GM12878 (cell line): ENCODE results near the gene NBPF1. TPM values are rescaled to one million over a fixed set of nuclear protein-coding genes. Genes with fewer than 3 reads are reported as not detected.
"Not testable (repeated sequence)": the region's sequence is repeated elsewhere in the genome, so short reads cannot be mapped to it uniquely, and the experiment has no call there.

Source experiments
- ATAC-seq: fragments of 200-7000 bp; cut with Tn5 transposase; 3 replicates; pipeline ENCODE4 v1.9.1; 2020; ENCODE audit warnings: mild to moderate bottlenecking, moderate library complexity
- BruUV-seq: library from RNA; stranded (reverse); fragments of 400-500 nt; replicated peaks from 2 replicates; lab custom pipeline; 2021; lab: Mats Ljungman, UMichigan
- CTCF ChIA-PET: fragments of 300-600 bp; sonication (Branson Sonifier 250); formaldehyde crosslinking; extraction: SDS; loops from one replicate; lab custom pipeline; 2021; ENCODE audit warnings: inconsistent platforms; lab: Yijun Ruan, JAX
- POLR2A ChIA-PET: fragments of 350-600 bp; formaldehyde crosslinking; extraction: SDS; loops from one replicate; lab custom pipeline; 2021; ENCODE audit warnings: inconsistent platforms; lab: Charles Lee
- RAD21 ChIA-PET: fragments of 300-600 bp; sonication (Branson Sonifier 250); formaldehyde crosslinking; loops from one replicate; lab custom pipeline; 2023; ENCODE audit warnings: antibody characterized with exemption; ENCODE audit not compliant: unreplicated experiment; lab: Charles Lee
- SMC1A ChIA-PET: fragments of 300-600 bp; sonication (Branson Sonifier 250); formaldehyde crosslinking; loops from one replicate; lab custom pipeline; 2023; ENCODE audit not compliant: unreplicated experiment, uncharacterized antibody; lab: Charles Lee
- DNase-seq: peaks from one replicate; pipeline ENCODE4 v3.0.0-alpha.2; 2011; ENCODE audit warnings: low read depth, low spot score
- FAIRE-seq: peaks from 3 replicates; lab custom pipeline; 2011; peaks lifted over from hg19 to GRCh38; lab: Jason Lieb, UNC
- H2AFZ ChIP-seq: 2 replicates; pipeline ENCODE4 v1.6.0; 2011; ENCODE audit warnings: low read depth, low read length, control low read depth; ENCODE audit not compliant: control insufficient read depth
- H3K27ac ChIP-seq: 2 replicates; pipeline ENCODE4 v1.5.1; 2011; ENCODE audit warnings: control low read depth; ENCODE audit not compliant: control insufficient read depth, insufficient read depth
- H3K27me3 ChIP-seq, 2 experiments: replicated peaks in 1 of 2; 2 replicates each; pipeline versions ENCODE4 v1.6.0 to v1.6.1; 2011; ENCODE audit warnings: low read length in 1 of 2; ENCODE audit not compliant: control insufficient read depth in 2 of 2, insufficient read depth in 2 of 2
- H3K36me3 ChIP-seq, 2 experiments: 2 replicates each; pipeline ENCODE4 v1.5.1; 2011; ENCODE audit warnings: low read length in 1 of 2; ENCODE audit not compliant: control insufficient read depth in 2 of 2, insufficient read depth in 2 of 2
- H3K4me1 ChIP-seq: 2 replicates; pipeline ENCODE4 v1.6.1; 2011; ENCODE audit warnings: mild to moderate bottlenecking, low read length, moderate library complexity, mixed read lengths; ENCODE audit not compliant: control insufficient read depth, insufficient read depth
- H3K4me2 ChIP-seq: 2 replicates; pipeline ENCODE4 v1.6.0; 2011; ENCODE audit warnings: control low read depth; ENCODE audit not compliant: control insufficient read depth, insufficient read depth
- H3K4me3 ChIP-seq: fragments of 200-600 bp; sonication (generic); 2 replicates; pipeline ENCODE4 v1.5.1; 2016
- H3K79me2 ChIP-seq: 2 replicates; pipeline ENCODE4 v1.6.0; 2011; ENCODE audit warnings: low read length; ENCODE audit not compliant: control insufficient read depth, insufficient read depth
- H3K9ac ChIP-seq: 2 replicates; pipeline ENCODE4 v1.8.0; 2011; ENCODE audit warnings: low read length, control low read depth, mixed read lengths; ENCODE audit not compliant: control insufficient read depth, insufficient read depth
- H3K9me3 ChIP-seq: replicated peaks from 3 replicates; pipeline ENCODE4 v1.5.1; 2011; ENCODE audit warnings: mild to moderate bottlenecking, low read length; ENCODE audit not compliant: control insufficient read depth, insufficient read depth
- H4K20me1 ChIP-seq: 2 replicates; pipeline ENCODE4 v1.6.0; 2011; ENCODE audit not compliant: control insufficient read depth, insufficient read depth
- BACH1 ChIP-seq: fragments of 450-650 bp; IDR thresholded peaks from 2 replicates; pipeline ENCODE4 v1.6.1; 2017; ENCODE audit warnings: mild to moderate bottlenecking, borderline replicate concordance
- BCL11A ChIP-seq: IDR thresholded peaks from 2 replicates; pipeline ENCODE4 v1.6.1; 2011; ENCODE audit warnings: low read depth, low read length
- BHLHE40 ChIP-seq, 2 experiments: fragments of 450-650 bp in 1 of 2; IDR thresholded peaks; 2 replicates each; pipeline ENCODE4 v1.6.1; 2011 to 2017; ENCODE audit warnings: low read depth in 2 of 2, borderline replicate concordance in 1 of 2, improper control_type of control experiment in 1 of 2, low read length in 1 of 2, mild to moderate bottlenecking in 1 of 2
- BMI1 ChIP-seq: fragments of 450-650 bp; IDR thresholded peaks from 2 replicates; pipeline ENCODE4 v1.6.1; 2016; ENCODE audit warnings: mild to moderate bottlenecking, moderate library complexity, borderline replicate concordance
- CBFB ChIP-seq: IDR thresholded peaks from 2 replicates; pipeline ENCODE4 v1.6.1; 2016; ENCODE audit warnings: antibody characterized with exemption, low read depth
- CBX5 ChIP-seq: sonication (generic); IDR thresholded peaks from 2 replicates; pipeline ENCODE4 v1.6.1; 2016; ENCODE audit warnings: low read depth, moderate library complexity, mild to moderate bottlenecking, inconsistent platforms
- CEBPB ChIP-seq, 2 experiments: fragments of 150-350 bp in 1 of 2; IDR thresholded peaks; 2 replicates each; pipeline ENCODE4 v1.6.1; 2012 to 2014; ENCODE audit warnings: low read depth in 2 of 2, low read length in 2 of 2, borderline replicate concordance in 1 of 2, inconsistent platforms in 1 of 2
- CREM ChIP-seq: IDR thresholded peaks from 2 replicates; pipeline ENCODE4 v1.6.1; 2014; ENCODE audit warnings: antibody characterized with exemption, low read depth
- EED ChIP-seq: sonication (generic); IDR thresholded peaks from 2 replicates; pipeline ENCODE4 v1.6.1; 2016; ENCODE audit warnings: antibody characterized with exemption, low read depth
- FOXM1 ChIP-seq: IDR thresholded peaks from 2 replicates; pipeline ENCODE4 v1.6.1; 2012; ENCODE audit warnings: low read depth, mild to moderate bottlenecking, inconsistent platforms, low read length, moderate library complexity
- GABPA ChIP-seq: IDR thresholded peaks from 2 replicates; pipeline ENCODE4 v1.6.1; 2014; ENCODE audit warnings: antibody characterized with exemption, low read depth, mild to moderate bottlenecking, inconsistent platforms
- HCFC1 ChIP-seq: fragments of 150-350 bp; IDR thresholded peaks from 2 replicates; pipeline ENCODE4 v1.6.1; 2014; ENCODE audit warnings: low read length
- HDAC6 ChIP-seq: fragments of 200-600 bp; sonication (generic); IDR thresholded peaks from one replicate; pipeline ENCODE4 v1.8.0; 2017; ENCODE audit warnings: antibody characterized with exemption; ENCODE audit not compliant: unreplicated experiment
- MEF2A ChIP-seq: IDR thresholded peaks from 2 replicates; pipeline ENCODE4 v1.6.1; 2011; ENCODE audit warnings: low read depth, mild to moderate bottlenecking, low read length, moderate library complexity; ENCODE audit not compliant: insufficient read depth
- NFYB ChIP-seq: IDR thresholded peaks from 2 replicates; pipeline ENCODE4 v1.6.1; 2011; ENCODE audit warnings: low read depth, mild to moderate bottlenecking, low read length, improper control_type of control experiment, moderate library complexity; ENCODE audit not compliant: insufficient read depth
- PAX5 ChIP-seq: IDR thresholded peaks from 2 replicates; pipeline ENCODE4 v1.6.1; 2011; ENCODE audit warnings: low read depth, low read length, borderline replicate concordance
- POLR2A ChIP-seq: IDR thresholded peaks from 2 replicates; pipeline ENCODE4 v1.6.1; 2011; ENCODE audit warnings: low read depth, mild to moderate bottlenecking, low read length
- SIX5 ChIP-seq: IDR thresholded peaks from 2 replicates; pipeline ENCODE4 v1.6.1; 2011; ENCODE audit warnings: mild to moderate bottlenecking, low read depth, low read length, moderate library complexity; ENCODE audit not compliant: severe bottlenecking
- SMAD5 ChIP-seq: IDR thresholded peaks from 2 replicates; pipeline ENCODE4 v1.6.1; 2016; ENCODE audit warnings: antibody characterized with exemption, low read depth
- SP1 ChIP-seq: IDR thresholded peaks from one replicate; pipeline ENCODE4 v1.6.1; 2011; ENCODE audit warnings: low read depth, low read length
- TARDBP ChIP-seq: IDR thresholded peaks from 2 replicates; pipeline ENCODE4 v1.6.1; 2016; ENCODE audit warnings: borderline replicate concordance
- TBL1XR1 ChIP-seq: IDR thresholded peaks from 2 replicates; pipeline ENCODE4 v1.6.1; 2012; ENCODE audit warnings: low read depth, low read length, improper control_type of control experiment
- TCF7 ChIP-seq: IDR thresholded peaks from 2 replicates; pipeline ENCODE4 v1.6.1; 2014; ENCODE audit warnings: antibody characterized with exemption, borderline replicate concordance
- WGBS: methylation state at CpG from one replicate; pipeline ENCODE4 v1.1.6; 2016; ENCODE audit warnings: low lambda C conversion rate; ENCODE audit not compliant: insufficient replicate concordance, insufficient coverage; ENCODE audit errors: missing lambda C conversion rate; 5-methylcytosine and 5-hydroxymethylcytosine counted together
- in situ Hi-C: fragments of 300-500 bp; cut with MboI; formaldehyde crosslinking; loops from 9 replicates; pipeline ENCODE4 v1.14.3; 2018; ENCODE audit warnings: mixed read lengths
- intact Hi-C: fragments of 100-400 bp; cut with micrococcal nuclease; formaldehyde crosslinking; loops from one replicate; pipeline ENCODE4 v1.14.2; 2022; ENCODE audit not compliant: unreplicated experiment
- polyA plus RNA-seq, 11 experiments: library from polyadenylated mRNA; depleted of rRNA in 4 of 11; unstranded in 6 of 11; stranded (reverse) in 5 of 11; fragments of >200 nt; fragmentation: Nextera tagmentation in 4 of 11; fragmentation: Illumina TruSeq in 1 of 11; extraction: Ambion mirVana in 4 of 11; extraction: Trizol in 1 of 11; gene quantifications; 1 replicate in 1 of 11; 2 replicates in 10 of 11; pipeline versions ENCODE4 v1.2.1 to v1.2.3, GENCODE V29; 2011 to 2016; ENCODE audit warnings: inconsistent platforms in 2 of 11, missing spikeins in 2 of 11, low read depth in 1 of 11
- total RNA-seq, 4 experiments: library from RNA; depleted of rRNA in 3 of 4; stranded (reverse); fragments of >200 nt in 3 of 4; fragmentation: Illumina TruSeq in 1 of 4; extraction: Trizol in 1 of 4; gene quantifications; 2 replicates each; pipeline versions ENCODE4 v1.2.1 to v1.2.3, GENCODE V29; 2013 to 2021
- TF ChIP-seq, protein P1 (sequence below): fragments of 450-650 bp; formaldehyde crosslinking; IDR thresholded peaks from 2 replicates; pipeline ENCODE4 v1.4.0; 2022; ENCODE audit warnings: mild to moderate bottlenecking, moderate library complexity

Gene NBPF1
- total and polyA plus RNA-seq, 10 of the 15 experiments (the other 5 are each of a cell fraction or from before 2014, with no cell fraction given) = 0.20 to 3.4 (median 0.71) TPM

DNA sequence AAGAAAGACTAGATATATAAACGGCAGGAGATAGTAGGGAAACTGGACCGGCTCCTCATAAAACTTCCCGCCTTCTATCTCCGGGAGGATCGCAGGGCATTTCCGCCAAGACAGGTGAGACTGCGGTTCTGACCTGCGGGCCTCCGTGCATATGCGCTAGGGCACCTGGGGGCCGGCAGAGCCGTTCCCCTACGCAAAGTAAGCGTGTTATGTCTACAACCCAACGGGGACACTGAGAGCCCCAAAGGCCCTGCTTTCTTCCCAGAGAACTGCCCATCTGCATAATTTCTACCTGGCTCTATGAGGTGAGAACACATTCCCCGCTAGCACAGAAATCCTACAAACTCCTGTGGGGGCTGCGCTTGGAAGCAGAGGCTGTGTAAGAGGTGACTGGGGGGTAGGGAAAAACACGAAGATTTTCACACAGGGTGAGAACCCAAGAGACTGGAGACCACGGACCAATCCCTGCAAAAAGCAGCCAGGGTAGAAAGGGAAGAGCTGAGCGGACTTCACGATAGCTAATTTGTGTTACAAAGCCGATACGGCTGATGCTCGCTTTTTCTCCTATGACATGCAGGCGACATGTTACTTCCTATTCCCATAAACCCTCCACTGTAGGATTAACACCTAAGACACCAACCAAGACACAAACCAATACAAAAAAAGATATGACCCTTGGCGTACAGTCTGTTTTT, 99.8 kb downstream of the NBPF1 start:
- WGBS = 1% methylated on average over 22 of the region's 26 CpGs
- H2AFZ ChIP-seq, H3K4me1 ChIP-seq, H3K27ac ChIP-seq, POLR2A ChIA-PET, H3K79me2 ChIP-seq, H3K9ac ChIP-seq, H3K27me3 ChIP-seq, H3K4me3 ChIP-seq, SMC1A ChIA-PET, FAIRE-seq, H4K20me1 ChIP-seq, in situ Hi-C loops, H3K36me3 ChIP-seq, H3K9me3 ChIP-seq, RAD21 ChIA-PET, CTCF ChIA-PET: not testable (repeated sequence)
- BruUV-seq = TSS peak; percentile 100
- peak; percentile 100 for ATAC-seq
- intact Hi-C loops = loop anchor here (5.0 kb wide), 1 partner anchor 71 kb away; the partner anchor contains the start of gene NECAP2
- DNase-seq = peak; percentile 99
- peak overlapping the region; percentile 50 for H3K4me2 ChIP-seq
- TF ChIP-seq CREM (peak; percentile 75), HDAC6 (peak; percentile 78), TBL1XR1 (0 out of 2 replicates have a peak, but pooled peaks have one; percentile 54), BCL11A (peak; percentile 66; the same call in 1 of the 2 replicates), SP1 (peak; percentile 48), PAX5 (peak; percentile 71; the same call in 1 of the 2 replicates), EED (peak; percentile 80), GABPA (0 out of 2 replicates have a peak, but pooled peaks have one; percentile 10), SIX5 (peak; percentile 36), FOXM1 (peak; percentile 80; the same call in 1 of the 2 replicates), NFYB (peak; percentile 52), BACH1 (peak; percentile 99), POLR2A (peak; percentile 67; the same call in 1 of the 2 replicates), TARDBP (peak; percentile 91; the same call in 1 of the 2 replicates), CEBPB (IDR thresholded peaks at IDR 0.05; ENCODE audit: borderline replicate concordance in 1 of 2, low read depth in 2 of 2, low read length in 2 of 2) (peak in 1 of 2 experiments; percentile 89; a peak in 1 of 4 replicates), HCFC1 (peak; percentile 56; the same call in 1 of the 2 replicates), BMI1 (peak; percentile 90), SMAD5 (peak; percentile 100), CBX5 (peak; percentile 92), MEF2A (peak; percentile 67; the same call in 1 of the 2 replicates), TCF7 (peak; percentile 72; the same call in 1 of the 2 replicates), BHLHE40 (IDR thresholded peaks at IDR 0.05; ENCODE audit: borderline replicate concordance in 1 of 2, low read depth in 2 of 2, low read length in 1 of 2) (0 out of 4 replicates have a peak, but pooled peaks of 1 of the 2 experiments have one; percentile 13), CBFB (peak; percentile 100)
- TF ChIP-seq, protein P1, sequence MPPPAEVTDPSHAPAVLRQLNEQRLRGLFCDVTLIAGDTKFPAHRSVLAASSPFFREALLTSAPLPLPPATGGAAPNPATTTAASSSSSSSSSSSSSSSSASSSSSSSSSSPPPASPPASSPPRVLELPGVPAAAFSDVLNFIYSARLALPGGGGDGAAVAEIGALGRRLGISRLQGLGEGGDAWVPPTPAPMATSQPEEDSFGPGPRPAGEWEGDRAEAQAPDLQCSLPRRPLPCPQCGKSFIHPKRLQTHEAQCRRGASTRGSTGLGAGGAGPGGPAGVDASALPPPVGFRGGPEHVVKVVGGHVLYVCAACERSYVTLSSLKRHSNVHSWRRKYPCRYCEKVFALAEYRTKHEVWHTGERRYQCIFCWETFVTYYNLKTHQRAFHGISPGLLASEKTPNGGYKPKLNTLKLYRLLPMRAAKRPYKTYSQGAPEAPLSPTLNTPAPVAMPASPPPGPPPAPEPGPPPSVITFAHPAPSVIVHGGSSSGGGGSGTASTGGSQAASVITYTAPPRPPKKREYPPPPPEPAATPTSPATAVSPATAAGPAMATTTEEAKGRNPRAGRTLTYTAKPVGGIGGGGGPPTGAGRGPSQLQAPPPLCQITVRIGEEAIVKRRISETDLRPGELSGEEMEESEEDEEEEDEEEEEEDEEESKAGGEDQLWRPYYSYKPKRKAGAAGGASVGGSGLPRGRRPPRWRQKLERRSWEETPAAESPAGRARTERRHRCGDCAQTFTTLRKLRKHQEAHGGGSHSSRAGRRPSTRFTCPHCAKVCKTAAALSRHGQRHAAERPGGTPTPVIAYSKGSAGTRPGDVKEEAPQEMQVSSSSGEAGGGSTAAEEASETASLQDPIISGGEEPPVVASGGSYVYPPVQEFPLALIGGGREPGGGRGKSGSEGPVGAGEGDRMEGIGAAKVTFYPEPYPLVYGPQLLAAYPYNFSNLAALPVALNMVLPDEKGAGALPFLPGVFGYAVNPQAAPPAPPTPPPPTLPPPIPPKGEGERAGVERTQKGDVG (CRISPR knock-in tag) = peak; percentile 92
